GM19240 (cell line): ENCODE results near the gene ACTN4.
A peak's percentile ranks its signal among the peaks of the same experiment; 100 is the strongest.
"Not testable (repeated sequence)": the region's sequence is repeated elsewhere in the genome, so short reads cannot be mapped to it uniquely, and the experiment has no call there.

Experiments
- DNase-seq: peaks from one replicate; pipeline ENCODE4 v3.0.0; 2011; ENCODE audit warnings: low spot score; ENCODE audit not compliant: insufficient read length

ACTN4 gene

GRCh38 chr19:38765214-38765613, 117.8 kb downstream of the ACTN4 start:
- no peak for DNase-seq

- DNase-seq: no peak
Observed at GRCh38 chr19:38766276-38767047, 119.0 kb downstream of the ACTN4 start.

GRCh38 chr19:38769635-38770211, 122.3 kb downstream of the ACTN4 start:
- DNase-seq: peak; percentile 70

- not testable (repeated sequence) for DNase-seq
Observed at GRCh38 chr19:38770228-38770948, 122.9 kb downstream of the ACTN4 start.

- not testable (repeated sequence) for DNase-seq
Observed at GRCh38 chr19:38770949-38771275, 123.5 kb downstream of the ACTN4 start.

DNA sequence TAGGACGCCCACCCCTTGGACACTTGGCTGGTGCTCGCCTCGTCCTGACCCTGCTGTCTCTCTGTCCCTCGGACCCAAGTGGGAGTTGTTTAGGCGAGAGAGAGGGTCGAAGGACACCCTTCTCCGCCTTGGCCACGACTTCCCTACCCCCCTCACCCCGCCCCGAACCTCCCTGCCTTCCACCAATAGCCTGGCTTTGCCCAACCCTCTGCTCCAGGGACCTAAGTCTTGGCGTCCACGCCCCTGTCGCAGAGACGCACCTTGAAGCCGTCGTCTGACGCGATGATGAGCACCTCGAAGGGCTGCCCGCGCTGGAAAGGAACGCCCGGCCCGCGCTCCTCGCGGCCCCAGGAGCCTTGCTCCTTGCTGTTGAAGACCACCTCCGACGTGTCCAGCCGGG, 124.1 kb downstream of the ACTN4 start:
- not testable (repeated sequence) for DNase-seq

- no peak for DNase-seq
Observed at GRCh38 chr19:38773469-38774177, 126.2 kb downstream of the ACTN4 start, which contains the start of gene LGALS7. Gene LGALS7, minus strand, starts transcription at chr19:38773517. Its CDS starts 25 bp downstream, at chr19:38773492.

DNA sequence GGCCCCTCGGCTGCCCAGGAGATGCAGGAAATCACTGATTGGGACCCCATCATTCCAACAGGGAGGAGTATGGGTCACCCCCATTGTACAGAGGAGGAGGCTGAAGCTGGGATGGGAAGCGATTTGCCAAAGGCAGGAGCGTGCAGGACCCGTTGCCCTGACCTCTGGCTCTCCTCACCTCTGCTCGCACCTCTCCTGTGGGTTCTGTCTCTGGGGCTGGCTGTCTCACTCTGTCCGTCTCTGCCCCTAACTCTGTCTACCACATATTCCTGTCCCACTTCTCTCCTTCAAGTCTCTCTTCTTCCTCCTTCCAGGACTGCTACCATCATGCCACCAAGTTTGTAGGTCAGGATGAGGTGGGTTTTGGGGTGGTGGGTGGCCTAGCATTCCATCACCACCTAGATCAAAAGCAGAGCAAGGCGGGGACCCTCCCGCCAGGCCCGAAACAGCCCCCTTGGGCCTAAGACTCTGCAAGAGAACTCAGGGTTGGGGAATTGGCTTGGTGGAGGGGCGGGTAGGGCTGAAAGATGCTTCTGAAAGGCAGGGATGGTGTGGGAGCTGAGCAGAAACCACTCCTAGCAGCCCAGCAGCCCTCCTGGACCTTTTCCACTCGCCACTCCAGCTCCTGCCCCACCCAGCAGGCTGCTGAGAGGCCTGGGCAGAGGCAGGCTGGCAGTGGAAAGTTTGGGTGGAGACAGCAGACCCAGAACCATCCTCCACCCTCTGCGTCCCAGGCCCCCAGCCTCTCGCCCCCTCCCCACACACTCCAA, 126.9 kb downstream of the ACTN4 start:
- DNase-seq: no peak

DNA sequence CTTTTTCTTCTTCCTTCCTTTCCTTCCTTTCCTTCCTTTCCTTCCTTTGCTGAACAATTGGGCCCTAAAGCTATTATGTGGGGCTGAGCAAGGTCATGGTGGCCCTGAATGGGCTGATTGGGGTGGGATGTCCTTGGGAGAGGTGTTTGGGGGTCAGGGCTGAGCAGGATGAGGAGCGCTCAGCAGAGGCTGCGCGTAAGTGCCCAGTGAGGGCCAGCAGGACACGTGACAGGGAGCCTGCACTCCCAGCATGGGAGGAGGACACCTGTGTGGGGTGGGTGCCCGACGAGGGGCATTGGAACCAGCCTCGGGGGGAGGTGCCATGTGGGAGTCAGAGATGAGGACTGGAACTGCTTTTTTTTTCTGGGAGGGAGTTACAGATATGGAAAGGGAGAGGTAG, 131.3 kb downstream of the ACTN4 start:
- DNase-seq: no peak

GRCh38 chr19:38780443-38780842, 133.0 kb downstream of the ACTN4 start:
- DNase-seq: no peak

GRCh38 chr19:38781058-38781457, 133.6 kb downstream of the ACTN4 start:
- DNase-seq: no peak
